Mesodermal cell (in vitro differentiated cells): ENCODE data around the gene ZNF778.
A peak's percentile ranks its signal among the peaks of the same experiment; 100 is the strongest.
"Not testable (repeated sequence)": the region's sequence is repeated elsewhere in the genome, so short reads cannot be mapped to it uniquely, and the experiment has no call there.

Source experiments
- H3K27ac ChIP-seq: 2 replicates; pipeline ENCODE4 v1.7.0; 2013; ENCODE audit warnings: mild to moderate bottlenecking, low read depth, low read length, moderate library complexity; ENCODE audit not compliant: severe bottlenecking
- H3K36me3 ChIP-seq: 2 replicates; pipeline ENCODE4 v1.7.1; 2013; ENCODE audit warnings: mild to moderate bottlenecking, low read length, moderate library complexity; ENCODE audit not compliant: control insufficient read depth, insufficient read depth
- H3K4me1 ChIP-seq: one replicate; pipeline ENCODE4 v1.7.1; 2013; ENCODE audit warnings: mild to moderate bottlenecking, low read length; ENCODE audit not compliant: insufficient read depth, control insufficient read depth, poor library complexity, severe bottlenecking
- H3K4me3 ChIP-seq: 2 replicates; pipeline ENCODE4 v1.7.0; 2013; ENCODE audit warnings: low read length, control low read depth, mild to moderate bottlenecking; ENCODE audit not compliant: insufficient read depth, poor library complexity, severe bottlenecking; ENCODE audit errors: extremely low read depth
- H3K9me3 ChIP-seq: 2 replicates; pipeline ENCODE4 v1.7.1; 2013; ENCODE audit warnings: mild to moderate bottlenecking, low read length, moderate library complexity; ENCODE audit not compliant: control insufficient read depth
- WGBS, 2 experiments: methylation state at CpG; one replicate each; pipeline ENCODE4 v1.1.5; 2013; ENCODE audit warnings: missing lambda C conversion rate in 2 of 2; ENCODE audit not compliant: insufficient coverage in 2 of 2; 5-methylcytosine and 5-hydroxymethylcytosine counted together

Gene ZNF778

GRCh38 chr16:89232107-89232506 is 14.6 kb downstream of the ZNF778 start:
- peaks cover 86% of the 10 kb centered on the region for H3K36me3 ChIP-seq
- H3K4me1 ChIP-seq, result no peaks in the 10 kb centered on the region
- no peak overlapping the region for H3K27ac ChIP-seq
- H3K4me3 ChIP-seq, result no peak overlapping the region
- peaks cover 7% of the 10 kb centered on the region for H3K9me3 ChIP-seq
- WGBS, 2 experiments, result 92% methylated on average over 2 of the region's 2 CpGs; no CpG with 5 or more reads in 1 of the 2 experiments

GRCh38 chr16:89233678-89234490 is 16.4 kb downstream of the ZNF778 start:
- Histone ChIP-seq H3K4me1 (no peaks in the 10 kb centered on the region), H3K36me3 (peaks cover 69% of the 10 kb centered on the region), H3K9me3 (no peaks in the 10 kb centered on the region), H3K4me3 (no peak overlapping the region), H3K27ac (no peak overlapping the region)
- WGBS, 2 experiments, result 94 to 96% methylated on average over 13 to 14 of the region's 16 CpGs

DNA sequence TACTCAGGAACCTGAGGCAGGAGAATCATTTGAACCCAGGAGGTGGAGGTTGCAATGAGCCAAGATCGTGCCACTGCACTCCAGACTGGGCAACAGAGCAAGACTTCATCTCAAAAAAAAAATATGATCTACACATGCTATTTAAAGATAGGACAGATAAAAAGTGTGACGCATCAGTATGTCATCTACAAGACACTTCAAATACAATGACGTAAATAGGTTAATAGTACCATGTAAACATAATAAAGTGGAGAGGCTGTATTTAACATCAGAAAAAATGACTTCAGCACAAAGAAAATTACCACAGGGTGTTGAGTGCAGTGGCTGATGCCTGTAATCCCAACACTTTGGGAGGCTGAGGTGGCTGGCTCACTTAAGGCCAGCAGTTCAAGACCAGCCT is 20.2 kb downstream of the ZNF778 start:
- Histone ChIP-seq H3K9me3 (no peaks in the 10 kb centered on the region), H3K4me1 (no peaks in the 10 kb centered on the region), H3K27ac (no peak overlapping the region), H3K36me3 (peaks cover 34% of the 10 kb centered on the region), H3K4me3 (no peak overlapping the region)
- WGBS, 2 experiments, result no CpG with 5 or more reads among the region's 3 CpGs

DNA sequence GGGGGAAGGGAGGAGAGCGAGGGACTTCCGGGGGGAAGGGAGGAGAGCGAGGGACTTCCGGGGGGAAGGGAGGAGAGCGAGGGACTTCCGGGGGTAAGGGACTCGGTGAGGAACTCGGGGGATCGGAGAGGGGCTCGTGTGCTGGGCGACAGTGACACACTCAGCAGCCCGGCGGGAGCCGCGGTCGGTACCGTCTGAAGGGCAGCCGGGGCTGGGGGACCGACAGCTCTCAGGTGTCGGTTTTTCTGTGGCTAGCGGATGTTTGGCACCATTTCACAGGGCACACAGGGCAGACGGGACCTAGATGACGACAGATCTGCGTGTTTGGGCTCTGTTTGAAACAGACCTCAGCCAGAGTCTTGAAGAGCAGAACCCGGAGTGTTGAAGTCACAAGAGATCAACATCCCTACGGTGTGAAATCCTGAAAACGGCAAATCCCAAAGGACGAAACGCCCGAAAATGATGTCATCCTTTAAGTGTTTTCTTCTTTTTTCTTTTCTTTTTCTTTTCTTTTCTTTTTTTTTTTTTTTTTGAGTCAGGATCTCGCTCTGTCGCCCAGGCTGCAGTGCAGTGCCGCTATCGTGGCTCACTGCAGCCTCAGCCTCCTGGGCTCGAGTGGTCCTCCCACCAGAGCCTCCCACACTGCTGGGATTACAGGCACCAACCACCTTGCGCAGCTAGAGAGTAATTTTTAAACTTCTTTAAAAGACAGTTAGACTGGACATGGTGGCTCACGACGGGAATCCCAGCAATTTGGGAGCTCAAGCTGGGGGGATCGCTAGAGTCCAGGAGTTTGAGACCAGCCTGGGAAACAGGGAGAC is 23.9 kb downstream of the ZNF778 start:
- peak overlapping the region; percentile 96 for H3K27ac ChIP-seq
- peaks cover 1% of the 10 kb centered on the region for H3K36me3 ChIP-seq
- 9 to 10% methylated on average over 27 to 33 of the region's 39 CpGs for WGBS, 2 experiments

GRCh38 chr16:89242795-89243200 is 25.3 kb downstream of the ZNF778 start:
- no peaks in the 10 kb centered on the region for H3K36me3 ChIP-seq
- no peak overlapping the region for H3K27ac ChIP-seq
- H3K9me3 ChIP-seq, result no peaks in the 10 kb centered on the region
- H3K4me1 ChIP-seq, result no peaks in the 10 kb centered on the region
- 63 to 77% methylated on average over 5 to 9 of the region's 12 CpGs for WGBS, 2 experiments
- H3K4me3 ChIP-seq, result no peak overlapping the region

More for the DNA sequence above, 23.9 kb downstream of the ZNF778 start:
- no peaks in the 10 kb centered on the region for H3K9me3 ChIP-seq
- no peaks in the 10 kb centered on the region for H3K4me1 ChIP-seq
- H3K4me3 ChIP-seq, result peak overlapping the region; percentile 63

- 91 to 98% methylated on average over 4 of the region's 5 CpGs for WGBS, 2 experiments
- no peaks in the 10 kb centered on the region for H3K36me3 ChIP-seq
- peaks cover 6% of the 10 kb centered on the region for H3K9me3 ChIP-seq
- no peak overlapping the region for H3K27ac ChIP-seq
- no peaks in the 10 kb centered on the region for H3K4me1 ChIP-seq
- no peak overlapping the region for H3K4me3 ChIP-seq
These were observed 26.2 kb downstream of the ZNF778 start for GRCh38 chr16:89243664-89244063.

- 89 to 90% methylated on average over 13 of the region's 13 CpGs for WGBS, 2 experiments
- not testable (repeated sequence) for H3K27ac ChIP-seq, H3K9me3 ChIP-seq, H3K4me3 ChIP-seq, H3K36me3 ChIP-seq, H3K4me1 ChIP-seq
These were observed 26.8 kb downstream of the ZNF778 start for GRCh38 chr16:89244264-89244663.

DNA sequence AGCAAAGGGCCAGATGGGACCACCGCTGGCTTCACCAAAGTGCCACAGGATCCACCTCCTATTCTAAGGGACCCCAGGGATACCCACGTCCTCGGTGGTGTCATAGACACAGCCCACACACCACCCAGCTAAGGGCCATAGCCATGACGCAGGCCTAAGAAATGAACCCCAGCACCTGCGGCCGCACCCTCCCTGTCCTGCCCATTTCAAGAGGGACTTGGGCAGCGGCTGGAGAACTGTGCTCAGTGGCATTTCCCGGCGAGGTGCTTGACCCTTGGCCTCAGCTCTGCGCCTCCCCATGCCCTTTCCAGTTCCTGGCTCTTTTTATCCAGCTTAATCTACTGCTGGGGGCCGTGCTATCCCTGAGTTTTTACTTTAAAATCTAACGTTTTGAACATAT is 27.3 kb downstream of the ZNF778 start:
- no peaks in the 10 kb centered on the region for H3K4me1 ChIP-seq
- 80 to 83% methylated on average over 9 to 11 of the region's 12 CpGs for WGBS, 2 experiments
- no peak overlapping the region for H3K4me3 ChIP-seq
- H3K9me3 ChIP-seq, result peaks cover 9% of the 10 kb centered on the region
- no peaks in the 10 kb centered on the region for H3K36me3 ChIP-seq
- no peak overlapping the region for H3K27ac ChIP-seq

DNA sequence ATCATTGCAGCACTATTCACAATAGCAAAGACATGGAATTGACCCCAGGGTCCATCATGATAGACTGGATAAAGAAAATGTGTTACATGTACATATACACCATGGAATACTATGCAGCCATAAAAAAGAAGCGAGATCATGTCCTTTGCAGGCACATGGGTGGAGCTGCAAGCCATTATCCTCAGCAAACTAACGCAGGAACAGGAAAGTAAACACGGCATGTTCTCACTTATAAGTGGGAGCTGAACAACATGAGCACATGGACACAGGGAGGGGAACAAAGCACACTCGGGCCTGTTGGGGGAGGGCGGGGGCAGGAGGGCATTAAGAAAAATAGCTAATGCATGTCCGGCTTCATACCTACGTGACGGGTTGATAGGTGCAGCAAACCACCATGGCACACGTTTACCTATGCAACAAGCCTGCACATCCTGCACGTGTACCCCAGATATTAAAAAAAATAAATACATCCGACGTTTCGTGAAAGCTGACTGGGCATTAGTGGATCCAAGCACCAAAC is 28.9 kb downstream of the ZNF778 start:
- H3K4me1 ChIP-seq, result no peaks in the 10 kb centered on the region
- WGBS, 2 experiments, result 80 to 84% methylated on average over 13 of the region's 13 CpGs
- no peaks in the 10 kb centered on the region for H3K36me3 ChIP-seq
- H3K27ac ChIP-seq, result no peak overlapping the region
- H3K9me3 ChIP-seq, result peaks cover 16% of the 10 kb centered on the region
- peak overlapping the region; percentile 49 for H3K4me3 ChIP-seq

- no peak overlapping the region for H3K27ac ChIP-seq
- peak overlapping the region; percentile 49 for H3K4me3 ChIP-seq
- 7 to 10% methylated on average over 49 to 60 of the region's 78 CpGs for WGBS, 2 experiments
- peaks cover 16% of the 10 kb centered on the region for H3K9me3 ChIP-seq
- no peaks in the 10 kb centered on the region for H3K4me1 ChIP-seq
- no peaks in the 10 kb centered on the region for H3K36me3 ChIP-seq
These were observed 29.6 kb downstream of the ZNF778 start for GRCh38 chr16:89246903-89247733.
